Peyer's patch (tissue), 4 donors: ENCODE data around the gene FABP6. TPM values are rescaled to one million over a fixed set of nuclear protein-coding genes. Genes with fewer than 3 reads are reported as not detected.

ENCODE experiments used
- DNase-seq, 3 donors: peaks; one replicate each; pipeline ENCODE4 v3.0.0-alpha.2; 2017 to 2019
- H3K27ac ChIP-seq, 4 donors: fragments of 200-600 bp; sonication (generic); one replicate each; pipeline ENCODE4 v1.5.1; 2016 to 2019
- H3K27me3 ChIP-seq, 2 donors: fragments of 200-600 bp; sonication (generic); one replicate each; pipeline ENCODE4 v1.5.1; 2019
- H3K36me3 ChIP-seq, 3 donors: fragments of 200-600 bp; sonication (generic); one replicate each; pipeline ENCODE4 v1.5.1; 2016 to 2019
- H3K4me1 ChIP-seq, 4 donors: fragments of 200-600 bp; sonication (generic); one replicate each; pipeline ENCODE4 v1.5.1; 2016 to 2019
- H3K4me3 ChIP-seq, 4 donors: fragments of 200-600 bp; sonication (generic); 1 replicate in 3 of 4; 2 replicates in 1 of 4; pipeline ENCODE4 v1.5.1; 2016 to 2019; ENCODE audit warnings: mild to moderate bottlenecking in 1 of 4
- H3K9me3 ChIP-seq, 4 donors: fragments of 200-600 bp; sonication (generic); one replicate each; pipeline ENCODE4 v1.5.1; 2016 to 2019; ENCODE audit warnings: mild to moderate bottlenecking in 1 of 4
- POLR2A ChIP-seq, 2 donors: fragments of 450-650 bp; IDR thresholded peaks; one replicate each; pipeline ENCODE4 v1.5.1; 2017; ENCODE audit warnings: antibody characterized with exemption in 2 of 2, mild to moderate bottlenecking in 2 of 2, moderate library complexity in 2 of 2
- total RNA-seq, 4 donors: library from RNA; depleted of rRNA; stranded (reverse); fragments of >200 nt; gene quantifications; one replicate each; pipeline ENCODE4 v1.1.0, GENCODE V29; 2016
- TF ChIP-seq, protein P1 (sequence below), 6 experiments: fragments of 450-650 bp in 4 of 6; fragments of 200-600 bp in 2 of 6; sonication (generic) in 1 of 6; IDR thresholded peaks; one replicate each; pipeline ENCODE4 v1.5.1; 2017 to 2019; ENCODE audit warnings: antibody characterized with exemption in 6 of 6, mild to moderate bottlenecking in 3 of 6, moderate library complexity in 1 of 6

Gene FABP6
- total RNA-seq, 4 donors from 2014 or later, result 1,180 to 6,474 (median 2,517) TPM

DNA sequence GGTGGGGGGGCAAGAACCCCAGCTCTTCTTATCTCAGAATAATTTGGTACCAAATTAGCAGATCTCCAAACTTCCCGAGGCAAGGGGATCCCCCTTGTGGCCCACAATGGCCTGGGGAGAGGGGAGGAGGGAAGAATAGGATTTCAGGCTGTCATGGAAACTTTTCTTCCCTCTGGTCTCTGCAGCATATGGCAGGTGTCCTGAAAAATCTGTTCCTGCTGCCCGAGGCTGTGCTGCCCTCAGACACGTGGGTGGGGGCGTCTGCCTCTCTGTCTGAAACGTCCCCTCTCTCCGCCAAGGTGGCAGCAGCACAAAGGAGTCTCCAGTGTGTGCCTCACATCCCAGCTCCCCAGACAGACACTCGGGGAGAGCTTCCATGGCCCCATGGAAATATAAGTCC lies 49.0 kb downstream of the FABP6 start:
- TF ChIP-seq, protein P1, sequence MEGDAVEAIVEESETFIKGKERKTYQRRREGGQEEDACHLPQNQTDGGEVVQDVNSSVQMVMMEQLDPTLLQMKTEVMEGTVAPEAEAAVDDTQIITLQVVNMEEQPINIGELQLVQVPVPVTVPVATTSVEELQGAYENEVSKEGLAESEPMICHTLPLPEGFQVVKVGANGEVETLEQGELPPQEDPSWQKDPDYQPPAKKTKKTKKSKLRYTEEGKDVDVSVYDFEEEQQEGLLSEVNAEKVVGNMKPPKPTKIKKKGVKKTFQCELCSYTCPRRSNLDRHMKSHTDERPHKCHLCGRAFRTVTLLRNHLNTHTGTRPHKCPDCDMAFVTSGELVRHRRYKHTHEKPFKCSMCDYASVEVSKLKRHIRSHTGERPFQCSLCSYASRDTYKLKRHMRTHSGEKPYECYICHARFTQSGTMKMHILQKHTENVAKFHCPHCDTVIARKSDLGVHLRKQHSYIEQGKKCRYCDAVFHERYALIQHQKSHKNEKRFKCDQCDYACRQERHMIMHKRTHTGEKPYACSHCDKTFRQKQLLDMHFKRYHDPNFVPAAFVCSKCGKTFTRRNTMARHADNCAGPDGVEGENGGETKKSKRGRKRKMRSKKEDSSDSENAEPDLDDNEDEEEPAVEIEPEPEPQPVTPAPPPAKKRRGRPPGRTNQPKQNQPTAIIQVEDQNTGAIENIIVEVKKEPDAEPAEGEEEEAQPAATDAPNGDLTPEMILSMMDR (IDR thresholded peaks at IDR 0.05), result no peak
- TF ChIP-seq POLR2A (IDR thresholded peaks at IDR 0.05), result no peak
- no peak for DNase-seq
- H3K9me3 ChIP-seq, result no peaks in the 10 kb centered on the region
- H3K27ac ChIP-seq, result no peak overlapping the region
- H3K4me3 ChIP-seq, result no peak overlapping the region
- H3K27me3 ChIP-seq, result no peaks in the 10 kb centered on the region
- peaks cover 0 to 3% (median 0%) of the 10 kb centered on the region in 3 donors for H3K36me3 ChIP-seq
- H3K4me1 ChIP-seq, result peaks cover 0 to 20% (median 0%) of the 10 kb centered on the region in 4 donors

DNA sequence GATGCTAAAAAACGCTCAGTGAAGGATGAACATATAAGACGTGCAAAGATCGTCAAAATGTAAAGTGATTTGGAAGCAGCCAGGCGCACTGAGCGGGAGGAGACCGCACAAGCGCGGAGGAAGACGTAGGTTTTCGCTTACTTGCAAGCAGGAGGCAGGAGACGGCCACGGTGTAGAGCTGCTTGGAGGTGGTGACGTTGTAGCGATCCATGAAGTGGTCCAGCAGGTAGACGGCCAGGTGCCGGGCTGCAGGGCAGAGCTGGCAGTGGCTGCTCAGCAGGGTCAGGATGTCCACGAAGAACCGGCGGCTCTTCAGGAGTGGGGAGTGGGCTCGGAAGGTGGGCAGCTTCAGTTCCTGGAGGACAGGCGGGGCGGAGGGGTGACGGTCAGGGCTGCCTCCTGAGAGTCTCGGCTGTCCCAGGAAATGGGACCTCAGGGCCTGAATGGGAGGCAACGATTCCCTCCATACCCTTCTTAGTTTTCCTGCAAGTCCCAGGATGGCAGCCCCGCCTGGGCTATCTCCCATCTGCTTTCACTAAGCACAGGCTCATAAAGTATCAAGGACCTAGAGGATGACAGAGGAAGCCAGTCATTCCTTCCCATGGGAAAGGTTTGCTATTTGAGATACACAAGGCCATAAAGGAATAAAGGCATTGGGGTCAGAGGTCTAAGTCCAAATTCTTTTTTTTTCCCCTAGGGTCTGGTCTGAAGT lies 51.2 kb downstream of the FABP6 start:
- Histone ChIP-seq H3K27ac (peak overlapping the region in 1 of 4 donors; percentile 36), H3K27me3 (no peaks in the 10 kb centered on the region), H3K36me3 (peaks cover 0 to 3% (median 0%) of the 10 kb centered on the region in 3 donors), H3K9me3 (no peaks in the 10 kb centered on the region), H3K4me3 (peak overlapping the region in 1 of 4 donors; percentile 21), H3K4me1 (peaks cover 0 to 19% (median 0%) of the 10 kb centered on the region in 4 donors)
- peak in 2 of 3 donors; percentile 62 for DNase-seq
- TF ChIP-seq, protein P1 (IDR thresholded peaks at IDR 0.05), result no peak
- TF ChIP-seq POLR2A (IDR thresholded peaks at IDR 0.05), result no peak

DNA sequence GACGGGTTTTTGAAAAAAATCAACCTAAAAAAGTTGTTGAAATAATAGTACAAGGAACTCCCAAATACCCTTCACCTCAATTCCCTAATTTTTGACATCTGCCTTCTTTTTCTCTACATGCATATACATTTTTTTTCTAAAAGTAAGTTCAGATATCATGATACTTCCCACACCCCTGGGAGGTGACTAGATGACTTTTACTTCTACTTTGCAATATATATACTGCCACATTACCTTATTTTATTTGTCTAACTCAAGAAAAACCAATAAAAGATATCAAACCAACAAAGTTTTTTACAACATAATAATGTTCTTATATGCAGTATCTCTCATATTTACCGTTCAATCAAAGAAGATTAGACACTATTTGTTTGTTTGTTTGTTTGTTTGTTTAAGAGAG lies 52.0 kb downstream of the FABP6 start:
- H3K9me3 ChIP-seq, result no peaks in the 10 kb centered on the region
- peak overlapping the region in 1 of 4 donors; percentile 21 for H3K27ac ChIP-seq
- no peak overlapping the region for H3K4me3 ChIP-seq
- H3K4me1 ChIP-seq, result peaks cover 0 to 19% (median 0%) of the 10 kb centered on the region in 4 donors
- TF ChIP-seq, protein P1 (IDR thresholded peaks at IDR 0.05), result no peak
- TF ChIP-seq POLR2A (IDR thresholded peaks at IDR 0.05), result no peak
- no peaks in the 10 kb centered on the region for H3K27me3 ChIP-seq
- peaks cover 0 to 3% (median 0%) of the 10 kb centered on the region in 3 donors for H3K36me3 ChIP-seq
- DNase-seq, result no peak

DNA sequence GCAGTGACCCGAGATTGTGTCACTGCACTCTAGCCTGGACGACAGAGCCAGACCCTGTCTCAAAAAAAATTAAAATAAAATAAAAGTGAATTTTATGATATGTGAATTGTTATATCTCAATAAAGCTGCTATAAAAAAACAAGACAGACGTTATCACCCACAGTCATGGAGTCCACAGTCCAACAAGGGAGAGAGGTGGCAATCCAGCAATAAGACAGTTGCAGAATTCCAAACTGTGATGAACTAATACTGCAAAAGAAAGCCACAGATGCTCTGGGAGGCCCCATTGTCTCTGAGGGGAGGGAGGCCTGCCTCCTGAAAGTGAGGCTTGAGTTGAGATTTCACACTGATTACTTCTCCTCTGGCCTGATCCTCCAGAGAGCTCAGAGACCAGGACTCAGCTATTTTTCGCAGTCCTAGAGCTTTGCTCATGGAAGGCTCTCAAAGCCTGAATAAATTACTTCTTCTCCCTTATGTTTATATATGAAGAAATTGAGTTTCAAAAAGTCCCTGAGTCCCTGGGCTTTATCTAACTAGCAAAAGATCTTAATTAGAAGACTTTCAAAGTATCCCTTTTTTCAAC lies 55.1 kb downstream of the FABP6 start:
- Histone ChIP-seq H3K4me1 (peaks cover 0 to 29% (median 0%) of the 10 kb centered on the region in 4 donors), H3K4me3 (no peak overlapping the region), H3K36me3 (no peaks in the 10 kb centered on the region), H3K27me3 (no peaks in the 10 kb centered on the region), H3K9me3 (no peaks in the 10 kb centered on the region), H3K27ac (no peak overlapping the region)
- TF ChIP-seq, protein P1 (IDR thresholded peaks at IDR 0.05), result no peak
- TF ChIP-seq POLR2A (IDR thresholded peaks at IDR 0.05), result no peak
- DNase-seq, result no peak

DNA sequence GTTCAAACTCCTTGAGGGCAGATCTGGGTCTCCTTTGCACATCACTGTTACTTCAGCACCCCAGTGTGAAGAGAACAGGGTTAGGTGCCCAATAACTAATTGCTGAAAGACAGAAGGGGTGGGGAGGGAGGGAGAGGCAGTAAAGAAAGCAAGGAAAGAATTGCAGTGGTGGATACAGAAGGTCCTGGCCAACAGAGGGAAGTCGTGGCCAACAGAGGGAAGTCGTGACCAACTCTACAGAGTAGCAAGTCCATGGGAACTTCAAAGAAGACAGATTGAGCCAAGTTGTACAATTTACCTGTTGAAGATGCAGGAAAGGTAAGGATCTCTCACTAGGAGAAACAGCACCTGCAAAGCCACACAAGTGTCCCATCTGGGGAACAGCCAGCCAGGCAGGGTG lies 56.0 kb downstream of the FABP6 start:
- no peak for TF ChIP-seq POLR2A (IDR thresholded peaks at IDR 0.05)
- TF ChIP-seq, protein P1 (IDR thresholded peaks at IDR 0.05), result no peak
- Histone ChIP-seq H3K4me1 (peaks cover 0 to 23% (median 0%) of the 10 kb centered on the region in 4 donors), H3K9me3 (no peaks in the 10 kb centered on the region), H3K36me3 (no peaks in the 10 kb centered on the region), H3K27me3 (no peaks in the 10 kb centered on the region), H3K27ac (no peak overlapping the region), H3K4me3 (no peak overlapping the region)
- no peak for DNase-seq
